Endothelial cell of umbilical vein (primary cell): ENCODE data around the gene LHX4. TPM values are rescaled to one million over a fixed set of nuclear protein-coding genes. Genes with fewer than 3 reads are reported as not detected.

ENCODE experiments used
- BruUV-seq: library from RNA; stranded (reverse); fragments of 400-500 nt; replicated peaks from 2 replicates; lab custom pipeline; 2021; lab: Mats Ljungman, UMichigan
- CTCF ChIA-PET: fragments of 300-600, 350-600 bp; sonication (Branson Sonifier 250); formaldehyde crosslinking; loops from one replicate; lab custom pipeline; 2021; ENCODE audit warnings: antibody characterized with exemption, inconsistent platforms; lab: Charles Lee
- POLR2A ChIA-PET: fragments of 300-600, 350-600 bp; sonication (Branson Sonifier 250); formaldehyde crosslinking; loops from one replicate; lab custom pipeline; 2021; ENCODE audit warnings: antibody characterized with exemption, inconsistent platforms; lab: Charles Lee
- DNase-seq: peaks from one replicate; pipeline ENCODE4 v3.0.0-alpha.2; 2011; ENCODE audit warnings: low read depth, low spot score
- FAIRE-seq: peaks from 2 replicates; lab custom pipeline; 2011; peaks lifted over from hg19 to GRCh38; lab: Jason Lieb, UNC
- H2AFZ ChIP-seq: 2 replicates; pipeline ENCODE4 v1.6.0; 2012; ENCODE audit warnings: low read depth, low read length, control low read depth, inconsistent platforms
- H3K27ac ChIP-seq: 2 replicates; pipeline ENCODE4 v1.5.1; 2011; ENCODE audit warnings: low read depth, mild to moderate bottlenecking, control low read depth, low read length, moderate library complexity; ENCODE audit not compliant: insufficient read depth
- H3K27me3 ChIP-seq, 2 experiments: 2 replicates each; pipeline versions ENCODE4 v1.6.0 to v1.6.1; 2011; ENCODE audit warnings: low read length in 2 of 2, mixed read lengths in 1 of 2; ENCODE audit not compliant: control insufficient read depth in 2 of 2, insufficient read depth in 2 of 2
- H3K36me3 ChIP-seq, 2 experiments: 2 replicates in 1 of 2; 3 replicates in 1 of 2; pipeline ENCODE4 v1.5.1; 2011; ENCODE audit warnings: low read length in 2 of 2, mild to moderate bottlenecking in 1 of 2, moderate library complexity in 1 of 2; ENCODE audit not compliant: control insufficient read depth in 2 of 2, insufficient read depth in 2 of 2; ENCODE audit errors: extremely low read depth in 1 of 2
- H3K4me1 ChIP-seq: 3 replicates; pipeline ENCODE4 v1.5.1; 2011; ENCODE audit warnings: mild to moderate bottlenecking, low read length; ENCODE audit not compliant: control insufficient read depth, insufficient read depth; ENCODE audit errors: extremely low read depth
- H3K4me2 ChIP-seq: 2 replicates; pipeline ENCODE4 v1.6.1; 2011; ENCODE audit warnings: low read length, control low read depth, mixed read lengths; ENCODE audit not compliant: insufficient read depth
- H3K4me3 ChIP-seq, 3 experiments: fragments of 200-600 bp in 1 of 3; sonication (generic), shearing (Covaris generic) in 1 of 3; replicated peaks in 1 of 3; 2 replicates each; pipeline ENCODE4 v1.5.1; 2011 to 2016; ENCODE audit warnings: control low read depth in 3 of 3, low read length in 3 of 3, mild to moderate bottlenecking in 2 of 3, inconsistent platforms in 1 of 3, low read depth in 1 of 3, moderate library complexity in 1 of 3; ENCODE audit not compliant: insufficient read depth in 1 of 3
- H3K79me2 ChIP-seq: 2 replicates; pipeline ENCODE4 v1.6.0; 2012; ENCODE audit warnings: low read length, inconsistent platforms; ENCODE audit not compliant: control insufficient read depth, insufficient read depth
- H3K9ac ChIP-seq: replicated peaks from 2 replicates; pipeline ENCODE3; 2011; ENCODE audit warnings: low read length, control low read depth; ENCODE audit not compliant: insufficient read depth; ENCODE audit errors: extremely low read depth
- H3K9me1 ChIP-seq: replicated peaks from 3 replicates; pipeline ENCODE4 v1.6.0; 2011; ENCODE audit warnings: mild to moderate bottlenecking, low read length; ENCODE audit not compliant: control insufficient read depth, insufficient read depth; ENCODE audit errors: extremely low read depth
- H3K9me3 ChIP-seq: replicated peaks from 2 replicates; pipeline ENCODE4 v1.5.1; 2012; ENCODE audit warnings: low read length, inconsistent platforms; ENCODE audit not compliant: control insufficient read depth, insufficient read depth
- H4K20me1 ChIP-seq: replicated peaks from 2 replicates; pipeline ENCODE3; 2011; ENCODE audit warnings: mild to moderate bottlenecking, low read length; ENCODE audit not compliant: control insufficient read depth, insufficient read depth; ENCODE audit errors: extremely low read depth
- EZH2 ChIP-seq: IDR thresholded peaks from 2 replicates; pipeline ENCODE4 v1.6.1; 2012; ENCODE audit warnings: borderline replicate concordance, low read depth, mild to moderate bottlenecking, moderate library complexity, low read length, inconsistent platforms; ENCODE audit not compliant: severe bottlenecking
- FOS ChIP-seq: IDR thresholded peaks from 2 replicates; pipeline ENCODE4 v1.6.1; 2011; ENCODE audit warnings: mild to moderate bottlenecking, low read length, moderate library complexity, borderline replicate concordance; ENCODE audit not compliant: insufficient read depth
- GATA2 ChIP-seq: IDR thresholded peaks from 2 replicates; pipeline ENCODE4 v1.7.0; 2011; ENCODE audit warnings: low read depth, mild to moderate bottlenecking, moderate library complexity, mixed read lengths, low read length; ENCODE audit not compliant: insufficient read length, insufficient read depth
- JUN ChIP-seq: IDR thresholded peaks from 2 replicates; pipeline ENCODE4 v1.6.1; 2011; ENCODE audit warnings: borderline replicate concordance, low read depth; ENCODE audit not compliant: insufficient read length, insufficient read depth
- MYC ChIP-seq: IDR thresholded peaks from one replicate; pipeline ENCODE4 v1.6.1; 2011; ENCODE audit warnings: mild to moderate bottlenecking, low read depth, low read length
- POLR2A ChIP-seq: IDR thresholded peaks from 2 replicates; pipeline ENCODE4 v1.6.1; 2012; ENCODE audit warnings: low read depth, mild to moderate bottlenecking, control low read depth, low read length
- POLR2AphosphoS5 ChIP-seq: IDR thresholded peaks from 2 replicates; pipeline ENCODE4 v1.6.1; 2012; ENCODE audit warnings: low read depth, mild to moderate bottlenecking, control low read depth, low read length, moderate library complexity; ENCODE audit not compliant: insufficient read depth
- dilution Hi-C: fragments of 300-500 bp; cut with MboI; formaldehyde crosslinking; loops from one replicate; pipeline ENCODE4 v1.15.0; 2019; ENCODE audit warnings: low sequenced_read_pairs; ENCODE audit not compliant: extremely low pct_ligation_motif_present
- intact Hi-C: fragments of 100-400 bp; cut with micrococcal nuclease; formaldehyde crosslinking; loops from one replicate; pipeline ENCODE4 v1.10.0; 2022
- polyA plus RNA-seq, 4 experiments: library from polyadenylated mRNA; depleted of rRNA in 3 of 4; stranded (reverse) in 3 of 4; unstranded in 1 of 4; fragments of >200 nt; gene quantifications; 2 replicates each; pipeline versions ENCODE4 v1.2.1 to v1.2.3, GENCODE V29; 2011 to 2012; ENCODE audit warnings: missing spikeins in 1 of 4
- total RNA-seq: library from RNA; stranded (reverse); gene quantifications from 2 replicates; pipeline ENCODE4 v1.2.3, GENCODE V29; 2021
- TF ChIP-seq, protein P1 (sequence below): IDR thresholded peaks from 2 replicates; pipeline ENCODE4 v1.6.1; 2011; ENCODE audit not compliant: insufficient read depth, insufficient read length
- TF ChIP-seq, protein P2 (sequence below), 2 donors: IDR thresholded peaks; 1 replicate in 1 of 2; 2 replicates in 1 of 2; pipeline ENCODE4 v1.5.1; 2011; ENCODE audit warnings: low read length in 2 of 2, mild to moderate bottlenecking in 2 of 2, moderate library complexity in 2 of 2, control low read depth in 1 of 2, inconsistent platforms in 1 of 2, low read depth in 1 of 2; ENCODE audit not compliant: insufficient read depth in 1 of 2; ENCODE audit errors: extremely low read depth in 1 of 2

LHX4 gene
- total and polyA plus RNA-seq, 2 donors (not counting 3 experiments of a cell fraction or from before 2014, with no cell fraction given) = not detected

DNA sequence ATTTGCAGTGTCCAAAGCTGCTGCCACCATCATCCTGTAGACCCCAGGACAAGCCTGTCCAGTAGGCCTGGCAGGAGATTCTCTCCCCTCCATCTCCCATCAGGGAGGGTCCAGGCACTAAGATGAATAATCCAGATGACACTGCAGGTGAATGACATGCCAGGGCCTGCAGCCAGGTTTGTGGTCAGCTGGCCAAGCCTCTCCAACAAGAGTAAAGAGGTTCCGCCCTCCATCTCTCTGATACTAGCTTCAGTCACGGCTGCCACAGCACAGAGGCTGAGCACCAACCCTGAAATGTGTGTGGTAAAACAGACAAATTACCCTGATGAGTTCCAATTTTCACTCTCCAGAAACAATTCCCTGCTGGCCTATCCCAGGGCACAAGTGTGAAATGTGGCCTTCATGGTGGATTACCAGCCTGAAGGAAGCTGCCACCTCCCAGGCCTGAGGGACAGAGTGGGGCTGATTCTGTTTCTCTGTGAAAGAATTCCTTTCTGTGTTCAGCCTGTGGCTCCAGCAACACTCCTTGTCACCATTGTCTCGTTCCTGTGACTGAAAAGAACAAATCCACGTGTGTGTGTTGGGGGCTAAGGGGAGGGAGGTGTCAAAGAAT lies 19.9 kb upstream of the LHX4 start:
- Histone ChIP-seq H3K4me2 (no peak overlapping the region), H3K4me3 (no peak overlapping the region), H3K79me2 (no peaks in the 10 kb centered on the region), H3K9ac (no peak overlapping the region), H3K9me3 (no peaks in the 10 kb centered on the region), H2AFZ (no peak overlapping the region), H4K20me1 (no peaks in the 10 kb centered on the region), H3K36me3 (no peaks in the 10 kb centered on the region), H3K27ac (no peak overlapping the region), H3K4me1 (no peaks in the 10 kb centered on the region), H3K9me1 (no peaks in the 10 kb centered on the region), H3K27me3 (peaks cover 0 to 3% of the 10 kb centered on the region in 2 experiments)
- TF ChIP-seq MYC (no peak), FOS (no peak), JUN (no peak), GATA2 (no peak), EZH2 (no peak), POLR2A (no peak), POLR2AphosphoS5 (no peak)
- TF ChIP-seq, protein P1, sequence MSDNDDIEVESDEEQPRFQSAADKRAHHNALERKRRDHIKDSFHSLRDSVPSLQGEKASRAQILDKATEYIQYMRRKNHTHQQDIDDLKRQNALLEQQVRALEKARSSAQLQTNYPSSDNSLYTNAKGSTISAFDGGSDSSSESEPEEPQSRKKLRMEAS = no peak
- TF ChIP-seq, protein P2, sequence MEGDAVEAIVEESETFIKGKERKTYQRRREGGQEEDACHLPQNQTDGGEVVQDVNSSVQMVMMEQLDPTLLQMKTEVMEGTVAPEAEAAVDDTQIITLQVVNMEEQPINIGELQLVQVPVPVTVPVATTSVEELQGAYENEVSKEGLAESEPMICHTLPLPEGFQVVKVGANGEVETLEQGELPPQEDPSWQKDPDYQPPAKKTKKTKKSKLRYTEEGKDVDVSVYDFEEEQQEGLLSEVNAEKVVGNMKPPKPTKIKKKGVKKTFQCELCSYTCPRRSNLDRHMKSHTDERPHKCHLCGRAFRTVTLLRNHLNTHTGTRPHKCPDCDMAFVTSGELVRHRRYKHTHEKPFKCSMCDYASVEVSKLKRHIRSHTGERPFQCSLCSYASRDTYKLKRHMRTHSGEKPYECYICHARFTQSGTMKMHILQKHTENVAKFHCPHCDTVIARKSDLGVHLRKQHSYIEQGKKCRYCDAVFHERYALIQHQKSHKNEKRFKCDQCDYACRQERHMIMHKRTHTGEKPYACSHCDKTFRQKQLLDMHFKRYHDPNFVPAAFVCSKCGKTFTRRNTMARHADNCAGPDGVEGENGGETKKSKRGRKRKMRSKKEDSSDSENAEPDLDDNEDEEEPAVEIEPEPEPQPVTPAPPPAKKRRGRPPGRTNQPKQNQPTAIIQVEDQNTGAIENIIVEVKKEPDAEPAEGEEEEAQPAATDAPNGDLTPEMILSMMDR (IDR thresholded peaks at IDR 0.05; ENCODE audit: extremely low read depth in 1 of 2, insufficient read depth in 1 of 2, low read depth in 1 of 2, low read length in 2 of 2) = no peak
- ChIA-PET POLR2A (no interaction called here), CTCF (interaction anchor here (1.3 to 1.6 kb wide), 2 partner anchors 22 to 42 kb away, joined by 3 read pairs; no protein-coding TSS in a partner anchor)
- FAIRE-seq (no peak), DNase-seq (no peak)
- intact Hi-C loops = no loop called here
- dilution Hi-C loops = no loop called here
- no TSS peak for BruUV-seq
